HL-60 (cell line): ENCODE measurements around the gene RPS16.
"Not testable (repeated sequence)": the region's sequence is repeated elsewhere in the genome, so short reads cannot be mapped to it uniquely, and the experiment has no call there.

Experiments used
- DNase-seq, 2 experiments: peaks; one replicate each; pipeline ENCODE4 v3.0.0-alpha.2; 2010 to 2020; ENCODE audit warnings: low read depth in 1 of 2, low spot score in 1 of 2
- H3K27ac ChIP-seq: fragments of 250-450 bp; sonication (Bioruptor Pico); replicated peaks from 2 replicates; pipeline ENCODE4 v1.5.1; 2020; ENCODE audit warnings: mild to moderate bottlenecking, moderate library complexity
- H3K27me3 ChIP-seq: fragments of 250-450 bp; sonication (Bioruptor Pico); 2 replicates; pipeline ENCODE4 v1.5.1; 2021; ENCODE audit warnings: mild to moderate bottlenecking, moderate library complexity; ENCODE audit not compliant: insufficient read depth, poor library complexity, severe bottlenecking
- H3K4me3 ChIP-seq: replicated peaks from 2 replicates; pipeline ENCODE4 v1.5.1; 2011; ENCODE audit warnings: mild to moderate bottlenecking, control low read depth, low read length; ENCODE audit not compliant: insufficient read depth
- CTCF ChIP-seq: IDR thresholded peaks from one replicate; pipeline ENCODE4 v1.5.1; 2011; ENCODE audit warnings: low read length, control low read depth, inconsistent platforms; ENCODE audit not compliant: insufficient read depth
- GABPA ChIP-seq: IDR thresholded peaks from 2 replicates; pipeline ENCODE4 v1.6.1; 2012; ENCODE audit warnings: low read depth
- POLR2AphosphoS5 ChIP-seq: IDR thresholded peaks from 2 replicates; pipeline ENCODE4 v1.6.1; 2012; ENCODE audit warnings: low read depth
- REST ChIP-seq: IDR thresholded peaks from 2 replicates; pipeline ENCODE4 v1.6.1; 2012; ENCODE audit warnings: low read depth; ENCODE audit not compliant: insufficient replicate concordance
- SPI1 ChIP-seq: IDR thresholded peaks from 2 replicates; pipeline ENCODE4 v1.6.1; 2012; ENCODE audit warnings: low read depth, mild to moderate bottlenecking, borderline replicate concordance

Gene RPS16

DNA sequence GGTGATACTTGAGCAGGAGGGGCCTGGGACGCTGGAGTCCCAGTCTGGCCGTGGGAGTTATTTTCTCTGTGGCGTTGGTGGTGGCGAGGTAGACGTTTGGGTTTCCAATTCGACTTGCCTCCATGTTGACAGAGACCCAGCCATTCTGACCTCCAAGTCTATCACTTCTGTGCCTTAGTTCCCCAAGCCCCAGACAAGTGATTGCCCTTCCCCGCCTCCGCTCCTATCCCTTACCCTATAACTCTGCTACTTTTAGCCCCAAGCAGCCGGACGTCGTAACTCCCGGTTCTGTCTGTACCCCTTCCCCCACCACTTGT, 45.4 kb upstream of the RPS16 start:
- H3K27me3 ChIP-seq: no peaks in the 10 kb centered on the region
- H3K27ac ChIP-seq: peak overlapping the region; percentile 79
- TF ChIP-seq SPI1: no peak
- no peak for TF ChIP-seq POLR2AphosphoS5
- TF ChIP-seq REST: no peak
- no peak for TF ChIP-seq GABPA
- no peak for TF ChIP-seq CTCF
- H3K4me3 ChIP-seq: peak overlapping the region; percentile 88
- no peak for DNase-seq

DNA sequence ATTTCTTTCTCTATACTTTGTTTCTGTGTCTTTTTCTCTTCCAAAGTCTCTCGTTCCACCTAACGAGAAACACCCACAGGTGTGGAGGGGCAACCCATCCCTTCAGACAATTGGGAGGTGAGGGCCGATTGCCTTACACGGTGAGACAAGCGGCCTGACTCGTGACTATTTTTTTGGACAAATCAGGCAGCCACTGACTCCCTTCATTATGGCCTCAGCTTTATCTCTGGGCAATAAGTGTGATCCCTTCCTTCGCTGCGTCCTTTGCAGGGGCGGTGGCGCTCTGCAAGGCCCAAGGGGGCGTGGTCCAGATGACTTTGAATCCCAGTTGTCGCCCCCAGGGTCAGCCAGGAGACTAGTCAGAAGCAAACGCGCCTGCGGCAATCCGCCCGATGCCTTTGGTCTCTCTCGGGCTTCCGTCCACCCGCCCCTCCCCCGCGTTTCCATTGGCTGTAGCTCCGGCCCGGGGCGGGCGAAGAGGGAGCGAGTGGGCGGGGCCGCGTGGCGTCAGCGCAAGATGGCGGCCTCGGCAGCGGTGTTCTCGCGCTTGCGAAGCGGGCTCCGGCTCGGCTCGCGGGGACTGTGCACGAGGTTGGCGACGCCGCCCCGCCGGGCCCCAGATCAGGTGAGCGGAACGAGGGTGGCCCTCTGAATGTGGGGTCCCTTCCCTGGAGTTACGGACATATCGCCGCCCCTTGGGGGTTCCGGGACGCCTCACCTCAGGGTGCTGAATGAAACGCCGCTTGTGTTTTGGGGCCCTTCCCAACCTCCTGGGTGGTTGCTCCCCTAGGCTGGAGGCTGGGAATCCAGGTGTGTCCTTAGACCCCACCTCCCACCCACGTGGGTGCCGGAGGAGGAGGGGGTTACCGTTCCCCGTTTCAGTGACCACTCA, 44.8 kb upstream of the RPS16 start, which contains the start of gene TIMM50:
Gene TIMM50 (plus strand): TSS at position 502 of the 892 bp plus-strand sequence. CDS start 16 bp downstream, at position 518.
- Histone ChIP-seq H3K27me3 (no peaks in the 10 kb centered on the region), H3K27ac (peak within 1 kb of the TSS; percentile 79), H3K4me3 (peak within 1 kb of the TSS; percentile 88)
- peak; percentile 95 to 97 for DNase-seq
- TF ChIP-seq REST (peak; percentile 58), POLR2AphosphoS5 (peak; percentile 78; the same call in 1 of the 2 replicates), CTCF (no peak), SPI1 (no peak; the same call in 1 of the 2 replicates)

DNA sequence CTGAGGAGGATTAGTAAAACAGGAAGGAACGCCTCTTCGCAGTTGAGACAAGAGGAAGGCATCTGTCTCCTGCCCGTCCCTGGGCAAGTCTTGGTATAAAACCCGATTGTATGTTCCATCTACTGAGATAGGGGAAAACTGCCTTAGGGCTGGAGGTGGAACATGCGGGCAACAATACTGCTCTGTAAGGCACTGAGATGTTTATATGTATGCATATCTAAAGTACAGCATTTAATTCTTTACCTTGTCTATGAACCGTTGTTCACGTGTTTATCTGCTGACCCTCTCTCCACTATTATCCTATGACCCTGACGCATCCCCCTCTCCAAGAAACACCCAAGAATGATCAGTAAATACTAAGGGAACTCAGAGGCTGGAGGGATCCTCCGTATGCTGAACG, 44.2 kb upstream of the RPS16 start:
- peak overlapping the region; percentile 79 for H3K27ac ChIP-seq
- H3K27me3 ChIP-seq: no peaks in the 10 kb centered on the region
- H3K4me3 ChIP-seq: peak overlapping the region; percentile 88
- peak in 1 of 2 experiments; percentile 46 for DNase-seq
- TF ChIP-seq POLR2AphosphoS5: no peak
- no peak for TF ChIP-seq REST
- TF ChIP-seq SPI1: no peak
- no peak for TF ChIP-seq GABPA
- no peak for TF ChIP-seq CTCF

- peak overlapping the region; percentile 79 for H3K27ac ChIP-seq
- H3K27me3 ChIP-seq, DNase-seq, H3K4me3 ChIP-seq: not testable (repeated sequence)
These were observed 43.6 kb upstream of the RPS16 start for GRCh38 chr19:39479319-39479801.
